Measurements from ENCODE around the gene BLOC1S5.
"Not testable (repeated sequence)": the region's sequence is repeated elsewhere in the genome, so short reads cannot be mapped to it uniquely, and the experiment has no call there.

The BLOC1S5 gene

DNA sequence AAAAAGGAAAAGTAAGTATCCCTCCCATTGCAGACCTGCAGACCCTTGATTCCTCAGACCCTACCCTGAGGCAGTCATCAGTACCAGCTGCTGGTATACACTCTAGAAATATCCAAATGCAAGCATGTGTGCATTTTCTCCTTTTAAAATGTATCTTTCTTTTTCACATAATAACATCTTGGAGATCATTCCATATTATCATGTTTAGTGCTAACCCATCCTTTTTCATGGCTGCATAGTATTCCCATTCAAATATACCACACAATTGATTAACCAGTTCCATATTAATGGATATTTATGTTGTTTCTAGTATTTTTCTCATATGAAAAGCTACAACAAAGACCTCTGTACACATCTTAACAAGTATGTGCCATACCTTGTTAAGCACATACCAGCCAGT is 70.8 kb downstream of the BLOC1S5 start:
- DNase-seq (ENCODE audit: low spot score) = no peak

DNA sequence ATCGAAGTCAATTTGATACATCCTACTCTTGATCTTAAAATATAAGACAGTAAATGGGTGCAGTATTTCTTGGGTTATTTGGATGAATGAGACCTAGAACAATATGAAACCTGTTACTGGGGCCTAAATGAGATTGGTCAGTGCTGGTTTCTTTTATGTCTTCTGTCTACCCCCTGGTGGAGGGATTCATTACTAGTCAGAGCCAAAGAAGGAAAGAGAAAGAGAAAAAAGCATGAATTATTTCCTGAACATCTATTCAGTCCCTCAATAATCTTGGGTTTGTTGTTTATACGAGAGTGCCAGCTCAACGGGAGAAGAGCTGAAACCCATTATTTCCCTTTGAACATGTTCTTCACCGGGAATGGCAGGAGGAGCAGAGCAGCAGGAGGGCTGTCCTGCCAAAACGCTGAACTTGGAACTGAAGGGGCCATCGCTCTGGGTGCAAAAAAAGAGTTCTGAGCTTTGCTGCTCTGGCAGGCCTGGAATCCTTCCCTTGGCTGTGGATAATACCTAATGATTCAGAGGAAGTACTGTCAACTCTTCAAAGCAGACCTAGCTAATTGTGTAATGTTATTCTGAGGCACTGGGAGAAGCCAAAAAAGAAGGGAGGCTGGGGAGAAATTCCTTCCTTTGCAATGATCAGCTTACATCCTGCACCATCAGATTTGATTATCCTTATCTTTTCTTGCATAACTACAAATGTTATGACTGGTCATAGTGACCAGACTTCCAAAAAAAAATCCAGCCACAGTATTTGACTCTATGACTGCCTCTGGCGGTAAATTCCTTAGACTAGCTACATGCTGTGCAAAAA is 72.0 kb downstream of the BLOC1S5 start:
- DNase-seq (ENCODE audit: low spot score) = peak; percentile 67

DNA sequence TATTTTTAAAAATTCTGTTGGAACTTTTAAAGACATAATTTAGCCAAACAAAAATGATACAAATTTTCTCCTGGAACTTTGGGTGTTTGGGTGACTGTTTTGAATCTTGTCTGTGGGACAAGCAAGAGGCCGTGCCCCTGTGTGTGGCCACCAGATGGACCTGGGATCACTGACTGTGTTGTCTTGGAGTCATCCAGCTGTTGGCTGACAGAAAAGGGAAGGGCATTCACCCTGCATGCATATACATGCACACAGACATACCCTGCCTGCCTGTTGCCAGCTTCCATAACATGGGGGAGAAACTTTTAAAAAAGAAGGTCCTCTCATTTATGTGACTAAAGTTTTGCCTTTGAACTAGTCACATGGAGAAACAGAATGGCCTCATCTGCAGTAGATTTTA is 72.7 kb downstream of the BLOC1S5 start:
- no peak for DNase-seq (ENCODE audit: low spot score)

DNA sequence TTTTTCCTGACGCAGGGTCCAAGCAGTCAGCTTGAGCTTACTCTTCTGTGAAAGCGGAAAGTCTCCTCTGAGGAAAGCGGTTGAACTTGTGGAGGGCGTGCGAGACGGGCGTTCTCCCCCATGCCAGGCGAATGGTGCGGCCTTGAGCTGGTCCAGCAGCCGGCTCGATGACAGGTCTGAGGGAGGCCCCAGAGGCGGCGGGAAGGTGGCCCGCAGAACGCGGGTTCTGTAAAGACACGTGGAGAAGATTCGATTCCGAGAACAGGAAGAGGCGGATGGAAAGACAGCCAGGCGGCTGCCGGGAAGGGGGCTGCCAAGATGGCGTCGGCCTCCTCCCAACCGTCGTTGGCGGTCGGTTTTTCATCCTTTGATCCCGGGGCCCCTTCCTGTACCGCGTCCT is 78.0 kb downstream of the BLOC1S5 start:
- no peak for DNase-seq (ENCODE audit: low spot score)

DNA sequence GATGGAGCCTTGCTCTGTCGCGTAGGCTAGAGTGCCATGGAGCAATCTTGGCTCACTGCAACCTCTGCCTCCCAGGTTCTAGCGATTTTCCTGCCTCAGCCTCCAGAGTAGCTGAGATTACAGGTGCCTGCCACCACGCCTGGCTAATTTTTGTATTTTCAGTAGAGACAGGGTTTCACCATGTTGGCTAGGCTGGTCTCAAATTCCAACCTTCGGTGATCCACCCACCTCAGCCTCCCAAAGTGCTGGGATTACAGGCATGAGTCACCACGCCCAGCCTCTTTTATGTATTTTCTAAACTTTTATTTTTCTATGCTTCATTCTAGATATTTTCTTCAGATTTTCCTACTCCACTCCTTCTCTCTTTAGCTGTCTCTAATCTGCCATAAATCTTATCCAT is 80.2 kb downstream of the BLOC1S5 start:
- DNase-seq (ENCODE audit: low spot score) = not testable (repeated sequence)

DNA sequence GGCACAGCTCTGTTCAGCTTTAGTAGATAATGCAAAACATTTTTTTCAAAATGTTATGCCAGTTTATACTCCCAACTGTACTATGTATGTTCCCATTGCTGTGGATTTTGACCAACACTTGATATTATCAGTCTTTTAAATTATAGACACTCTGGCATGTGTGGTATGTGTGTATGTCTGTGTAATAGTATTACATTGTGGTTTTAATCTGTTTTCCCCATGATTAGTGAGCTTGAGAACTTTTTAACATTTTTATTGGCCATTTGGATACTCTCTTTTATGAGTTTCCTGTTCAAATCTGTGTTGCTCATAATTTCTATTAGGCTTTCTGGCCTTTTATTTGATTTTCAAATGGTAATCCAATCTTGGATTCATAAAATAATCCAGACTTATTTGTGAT is 84.4 kb downstream of the BLOC1S5 start:
- DNase-seq (ENCODE audit: low spot score) = no peak

DNA sequence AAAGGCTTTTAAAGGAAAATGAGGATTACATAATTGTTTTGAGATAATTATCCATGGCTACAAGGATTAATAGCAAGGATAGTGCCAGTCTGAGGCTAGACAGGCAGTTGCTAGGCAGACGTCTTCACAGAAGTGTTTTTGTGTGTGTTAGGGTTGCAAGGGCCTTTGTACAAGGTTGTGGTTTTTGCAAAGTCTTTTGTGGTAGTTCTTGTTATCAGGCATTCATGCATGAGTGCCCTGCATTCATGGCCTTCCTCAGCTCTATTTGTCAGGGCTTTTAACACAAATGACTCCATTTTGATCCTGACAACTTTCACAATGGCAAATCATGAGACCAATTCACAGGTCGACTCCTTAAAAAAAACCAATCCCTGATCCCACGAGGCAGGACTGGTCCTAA is 85.5 kb downstream of the BLOC1S5 start:
- no peak for DNase-seq (ENCODE audit: low spot score)

DNA sequence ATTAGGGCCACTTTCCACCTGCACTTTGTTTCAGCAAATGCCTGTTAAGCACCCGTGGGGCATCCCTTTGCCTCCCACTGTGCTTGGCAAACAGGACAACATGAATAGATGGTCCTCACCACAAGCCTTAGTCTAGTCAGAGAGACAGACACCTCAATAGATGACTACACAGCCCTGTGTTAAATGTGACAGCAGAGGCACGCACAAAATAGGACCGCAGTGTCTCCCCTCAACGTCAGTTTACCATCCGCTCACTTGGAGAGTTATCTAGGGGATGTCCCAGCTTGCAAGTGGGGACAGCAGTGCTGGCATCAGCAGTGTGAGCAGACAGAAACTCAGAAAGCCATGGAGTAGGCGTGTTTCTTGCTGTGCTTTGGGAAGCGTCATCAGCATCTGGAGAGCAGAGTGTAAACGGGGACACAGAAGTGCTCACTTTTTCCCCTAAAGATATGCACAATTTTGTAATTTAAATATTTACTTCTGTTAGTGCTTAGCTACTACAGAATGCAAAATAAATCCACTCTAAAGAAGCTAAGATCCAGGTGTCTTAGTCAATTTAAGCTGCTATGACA is 87.6 kb downstream of the BLOC1S5 start:
- no peak for DNase-seq (ENCODE audit: low spot score)

DNA sequence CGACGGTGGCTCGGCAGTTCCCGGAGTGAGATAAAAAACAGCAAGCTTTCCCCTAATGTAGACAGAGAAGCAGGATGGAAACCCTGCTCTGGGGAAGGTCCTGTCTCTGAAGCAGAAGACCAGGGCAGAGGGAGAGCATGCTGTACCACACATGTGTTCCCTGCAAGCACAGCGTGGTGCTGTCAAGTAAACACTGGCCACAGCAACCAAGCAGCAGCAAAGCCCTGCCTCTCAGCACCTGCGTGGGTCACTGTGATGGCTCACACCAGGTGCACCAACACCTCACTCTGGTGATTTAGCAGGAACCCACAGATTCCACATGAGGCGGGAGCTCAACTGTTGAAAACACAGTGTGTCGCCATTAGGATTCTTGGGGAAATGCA is 88.4 kb downstream of the BLOC1S5 start:
- DNase-seq (ENCODE audit: low spot score) = no peak

DNA sequence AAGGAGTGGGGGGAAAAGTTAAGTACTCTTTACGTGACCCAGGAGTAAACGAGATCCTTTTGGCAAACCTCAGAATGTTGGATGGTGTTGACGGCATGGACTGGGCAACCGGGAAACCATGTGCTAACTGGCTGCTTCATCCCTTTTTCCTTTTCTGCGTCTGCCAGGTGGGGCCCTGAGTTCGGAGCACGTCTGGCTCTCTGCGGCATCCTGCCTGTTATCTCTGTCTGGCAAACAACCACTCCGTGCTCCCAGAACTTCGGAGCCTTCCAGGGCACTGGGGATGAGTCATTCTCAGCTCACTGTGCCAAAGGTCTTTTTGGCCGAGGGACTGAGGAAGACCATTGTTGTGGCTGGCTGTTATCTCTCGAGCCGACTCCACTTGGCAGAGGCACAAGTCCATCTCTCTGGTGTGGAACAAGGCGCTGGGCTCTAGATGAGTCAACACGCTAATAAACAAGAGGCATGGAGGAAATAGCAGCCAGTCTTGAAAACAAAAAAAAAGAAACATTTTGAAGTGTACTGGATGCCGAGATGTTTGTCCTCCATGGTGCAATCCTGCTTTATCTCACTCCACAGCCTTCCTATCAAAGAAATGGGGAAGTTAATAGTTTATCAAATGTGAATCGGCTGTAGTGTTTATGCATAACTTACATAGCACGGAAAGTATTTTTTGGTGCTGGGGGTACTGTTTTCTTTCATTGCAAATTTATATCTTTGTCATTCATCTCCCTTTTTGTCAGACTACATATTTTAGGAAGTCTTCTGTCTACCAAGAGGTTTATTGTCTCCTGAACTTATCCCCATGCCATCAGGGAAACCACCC is 89.0 kb downstream of the BLOC1S5 start:
- peak; percentile 53 for DNase-seq (ENCODE audit: low spot score)

DNA sequence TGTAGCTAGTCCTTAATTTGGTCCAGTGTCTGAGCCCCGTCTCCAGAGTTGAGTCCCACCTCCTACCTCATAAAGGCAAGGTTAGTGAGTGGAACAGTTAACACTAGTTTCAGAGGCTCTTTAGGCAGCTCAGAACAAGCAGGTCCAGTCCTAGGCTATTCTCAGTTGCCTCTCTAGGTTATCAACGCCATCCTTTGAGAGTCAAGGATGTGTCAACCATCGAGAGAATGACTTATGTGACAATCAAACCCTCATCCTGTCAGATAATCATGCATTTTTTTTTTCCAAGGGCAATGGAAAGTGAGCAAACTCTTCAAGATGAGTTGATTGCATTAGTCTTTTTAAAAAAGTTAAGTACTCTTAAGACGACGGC is 89.6 kb downstream of the BLOC1S5 start:
- no peak for DNase-seq (ENCODE audit: low spot score)

DNA sequence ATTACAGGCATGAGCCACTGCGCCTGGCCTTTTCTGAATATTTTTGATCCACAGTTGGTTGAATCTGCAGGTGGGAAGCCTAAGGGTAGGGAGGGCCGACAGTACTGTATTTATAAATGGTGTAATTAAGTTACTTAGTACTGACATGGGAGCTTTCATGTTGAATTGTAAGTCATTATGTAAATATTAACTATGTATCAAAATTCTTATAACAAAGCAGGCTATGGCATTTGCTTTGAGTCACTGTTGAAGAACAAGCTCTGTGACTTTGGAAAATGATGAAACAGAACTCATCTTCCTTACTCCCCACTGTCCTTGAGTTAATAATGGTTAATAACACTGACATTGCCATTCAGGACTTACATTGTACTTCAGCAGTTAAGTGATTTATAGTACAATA is 90.6 kb downstream of the BLOC1S5 start:
- no peak for DNase-seq (ENCODE audit: low spot score)

DNA sequence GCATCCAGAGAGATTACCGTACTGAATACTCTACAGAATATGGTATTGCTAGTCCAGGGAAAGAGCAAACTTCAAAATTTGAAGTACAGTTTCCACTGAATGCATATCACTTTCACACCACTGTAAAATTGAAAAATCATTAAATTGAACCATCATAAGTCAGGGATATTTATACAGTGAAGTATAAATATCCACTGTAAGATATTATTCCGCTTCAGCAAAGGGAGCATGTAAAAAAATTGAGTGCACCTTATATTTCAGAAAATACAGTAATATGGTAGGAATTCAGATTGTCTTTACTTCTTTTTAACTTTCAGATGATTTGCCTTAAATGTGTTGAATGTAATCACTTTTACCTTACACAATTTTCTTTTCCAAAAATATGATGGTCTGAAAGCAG is 92.7 kb downstream of the BLOC1S5 start:
- DNase-seq (ENCODE audit: low spot score) = no peak

DNA sequence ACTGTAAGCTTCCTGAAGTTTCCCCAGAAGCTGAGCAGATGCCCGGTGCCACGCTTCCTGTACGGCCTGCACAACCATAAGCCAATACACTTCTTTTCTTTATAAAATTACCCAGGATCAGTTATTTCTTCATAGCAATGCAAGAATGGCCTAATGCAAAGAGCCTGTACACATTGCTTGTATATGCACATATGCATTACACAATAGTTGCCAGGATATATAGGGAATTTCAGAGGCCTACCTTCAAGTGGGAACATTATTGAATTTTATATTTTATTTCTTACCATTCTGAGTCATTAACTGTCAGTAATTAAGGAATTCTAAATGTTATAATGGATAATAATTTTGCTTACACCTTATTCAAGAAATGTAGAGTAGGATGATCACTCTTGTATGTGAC is 93.6 kb downstream of the BLOC1S5 start:
- no peak for DNase-seq (ENCODE audit: low spot score)
